ENCODE measurements around the gene STAMBP.

The STAMBP gene

DNA sequence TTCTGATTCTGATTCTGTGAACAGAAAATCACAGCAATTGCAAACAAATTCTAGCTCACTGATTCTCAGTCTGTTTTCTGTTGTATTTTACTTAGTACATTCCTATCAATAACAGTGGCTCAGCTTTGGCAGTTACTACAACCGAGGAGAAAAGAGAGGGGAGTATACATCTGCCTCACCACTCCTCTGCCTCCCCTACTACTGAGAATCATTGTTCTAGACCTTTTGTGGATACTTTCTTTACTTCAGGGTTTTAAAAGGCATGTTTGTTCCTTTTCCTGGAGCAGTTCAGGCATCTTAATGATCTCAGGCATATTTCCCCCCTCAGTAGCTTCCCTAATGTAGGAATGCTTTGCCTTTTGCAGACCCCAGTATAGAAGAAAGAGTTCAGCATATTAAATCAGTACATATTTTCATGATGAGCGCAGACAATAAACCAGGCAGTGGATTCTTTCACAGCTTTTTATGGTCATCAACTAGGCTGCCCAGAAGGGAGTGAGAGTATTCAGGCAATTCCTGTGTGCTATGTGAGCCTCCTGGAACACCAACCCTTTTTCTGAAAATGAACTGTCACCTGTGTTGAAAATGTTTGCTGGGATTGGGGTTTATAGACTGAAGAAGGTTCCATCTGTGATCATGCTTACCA is 10.3 kb downstream of the STAMBP start:
- H3K27me3 ChIP-seq (replicated peaks; ENCODE audit: control insufficient read depth, insufficient read depth, low read length), result no peaks in the 10 kb centered on the region
- no peak overlapping the region for H3K4me3 ChIP-seq (replicated peaks; ENCODE audit: low read depth, low read length)
- no peak for TF ChIP-seq CTCF (IDR thresholded peaks at IDR 0.05; ENCODE audit: insufficient read depth, low read length, poor library complexity, severe bottlenecking)
- H3K36me3 ChIP-seq (ENCODE audit: control insufficient read depth, insufficient read depth, low read length), result peaks cover 10% of the 10 kb centered on the region
- no peak for DNase-seq (ENCODE audit: extremely low read depth, insufficient read length)

- Histone ChIP-seq H3K36me3 (ENCODE audit: control insufficient read depth, insufficient read depth, low read length) (peaks cover 14% of the 10 kb centered on the region), H3K27me3 (replicated peaks; ENCODE audit: control insufficient read depth, insufficient read depth, low read length) (no peaks in the 10 kb centered on the region), H3K4me3 (replicated peaks; ENCODE audit: low read depth, low read length) (no peak overlapping the region)
- DNase-seq (ENCODE audit: extremely low read depth, insufficient read length), result no peak
- no peak for TF ChIP-seq CTCF (IDR thresholded peaks at IDR 0.05; ENCODE audit: insufficient read depth, low read length, poor library complexity, severe bottlenecking)
Observed at GRCh38 chr2:73839653-73840411, 11.1 kb downstream of the STAMBP start.

DNA sequence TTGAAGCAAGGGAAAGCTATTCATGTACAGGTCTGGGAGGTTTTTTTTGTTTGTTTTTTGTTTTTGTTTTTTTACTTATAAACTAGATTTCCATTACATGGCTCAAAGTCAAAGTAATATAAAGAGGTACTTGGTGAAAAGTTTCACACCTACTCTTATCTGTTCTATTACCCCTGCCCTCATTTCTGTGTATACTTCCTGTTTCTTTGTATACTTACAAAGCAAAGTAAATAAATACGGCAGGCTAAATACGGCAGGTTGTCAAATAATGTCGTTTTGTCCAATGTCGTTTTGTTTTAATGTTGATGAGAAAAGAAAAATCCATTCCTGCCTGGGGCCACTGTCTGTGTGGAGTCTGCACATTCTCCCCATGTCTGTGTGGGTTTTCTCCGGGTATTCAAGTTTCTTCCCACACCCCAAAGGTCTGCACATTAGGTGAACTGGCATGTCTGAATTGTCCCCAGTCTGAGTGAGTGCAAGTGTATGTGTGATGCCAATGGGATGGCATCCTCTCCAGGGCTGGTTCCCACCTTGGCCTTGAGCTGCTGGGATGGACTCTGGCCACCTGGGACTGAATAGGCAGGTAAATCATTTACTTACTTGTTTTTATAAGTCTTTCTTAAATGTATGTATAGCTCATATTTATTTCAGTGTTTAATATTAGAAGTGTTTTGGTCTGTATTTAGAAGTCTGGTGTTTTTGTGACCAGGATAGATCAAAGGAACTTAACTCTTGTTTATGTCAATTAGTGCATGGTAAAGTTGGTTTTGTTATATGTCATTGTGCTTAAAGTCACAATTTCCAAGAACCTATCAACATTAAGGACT is 13.4 kb downstream of the STAMBP start:
- Histone ChIP-seq H3K4me3 (replicated peaks; ENCODE audit: low read depth, low read length) (no peak overlapping the region), H3K27me3 (replicated peaks; ENCODE audit: control insufficient read depth, insufficient read depth, low read length) (no peaks in the 10 kb centered on the region), H3K36me3 (ENCODE audit: control insufficient read depth, insufficient read depth, low read length) (peaks cover 8% of the 10 kb centered on the region)
- no peak for TF ChIP-seq CTCF (IDR thresholded peaks at IDR 0.05; ENCODE audit: insufficient read depth, low read length, poor library complexity, severe bottlenecking)
- no peak for DNase-seq (ENCODE audit: extremely low read depth, insufficient read length)

DNA sequence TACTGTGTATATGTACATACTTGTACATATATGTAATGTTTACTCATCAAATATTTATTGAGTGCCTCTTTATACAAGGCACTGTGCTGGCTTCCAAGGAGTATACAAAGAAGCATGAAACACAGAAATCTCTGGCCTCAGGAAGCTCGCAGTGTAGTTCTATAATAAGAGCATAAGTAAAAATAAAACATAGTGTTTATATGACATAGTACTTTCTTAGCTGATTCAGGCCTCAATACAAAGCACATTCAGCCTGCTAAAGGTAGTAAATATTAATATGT is 13.9 kb downstream of the STAMBP start:
- TF ChIP-seq CTCF (IDR thresholded peaks at IDR 0.05; ENCODE audit: insufficient read depth, low read length, poor library complexity, severe bottlenecking), result no peak
- Histone ChIP-seq H3K36me3 (ENCODE audit: control insufficient read depth, insufficient read depth, low read length) (peaks cover 11% of the 10 kb centered on the region), H3K27me3 (replicated peaks; ENCODE audit: control insufficient read depth, insufficient read depth, low read length) (no peaks in the 10 kb centered on the region), H3K4me3 (replicated peaks; ENCODE audit: low read depth, low read length) (no peak overlapping the region)
- no peak for DNase-seq (ENCODE audit: extremely low read depth, insufficient read length)

DNA sequence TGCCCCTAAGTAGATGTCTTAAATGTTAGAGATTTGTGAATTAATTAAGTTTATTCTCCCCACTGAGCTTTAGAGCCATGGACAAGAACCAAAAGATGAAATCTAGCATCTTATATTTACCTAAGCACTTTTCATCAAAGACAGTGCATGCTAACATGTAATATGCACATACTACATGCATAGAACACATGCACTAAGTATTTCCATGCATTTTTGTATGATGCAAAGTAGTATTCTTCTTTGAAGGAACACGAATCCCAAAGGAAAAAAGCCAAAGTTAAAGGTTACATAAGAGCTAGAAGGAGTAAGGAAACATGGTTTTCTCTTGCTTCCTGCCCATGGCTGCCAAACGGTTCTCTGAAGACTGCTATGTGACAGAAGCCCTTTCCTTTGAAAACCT is 15.3 kb downstream of the STAMBP start:
- no peak overlapping the region for H3K4me3 ChIP-seq (replicated peaks; ENCODE audit: low read depth, low read length)
- DNase-seq (ENCODE audit: extremely low read depth, insufficient read length), result no peak
- H3K36me3 ChIP-seq (ENCODE audit: control insufficient read depth, insufficient read depth, low read length), result peaks cover 11% of the 10 kb centered on the region
- no peak for TF ChIP-seq CTCF (IDR thresholded peaks at IDR 0.05; ENCODE audit: insufficient read depth, low read length, poor library complexity, severe bottlenecking)
- H3K27me3 ChIP-seq (replicated peaks; ENCODE audit: control insufficient read depth, insufficient read depth, low read length), result no peaks in the 10 kb centered on the region
